ENCODE data around the gene C18orf63.

- TF ChIP-seq CTCF (IDR thresholded peaks at IDR 0.05; ENCODE audit: low read depth, low read length) (no peak), POLR2A (IDR thresholded peaks at IDR 0.05; ENCODE audit: extremely low read depth, insufficient read length) (no peak), MYC (IDR thresholded peaks at IDR 0.05; ENCODE audit: low read depth, low read length) (no peak)
Measured at GRCh38 chr18:74283646-74284045, 32.0 kb upstream of the C18orf63 start.

All from NB4 (cell line).